GM18873 (cell line): ENCODE measurements around the gene ZSWIM4.
"Not testable (repeated sequence)": the region's sequence is repeated elsewhere in the genome, so short reads cannot be mapped to it uniquely, and the experiment has no call there.

ENCODE experiments used
- ATAC-seq: cut with Tn5 transposase; IDR thresholded peaks from one replicate; pipeline ENCODE4 v1.9.1; 2021; ENCODE audit warnings: mild to moderate bottlenecking, moderate library complexity, moderate number of reproducible peaks; ENCODE audit not compliant: unreplicated experiment, low FRiP score

The ZSWIM4 gene

DNA sequence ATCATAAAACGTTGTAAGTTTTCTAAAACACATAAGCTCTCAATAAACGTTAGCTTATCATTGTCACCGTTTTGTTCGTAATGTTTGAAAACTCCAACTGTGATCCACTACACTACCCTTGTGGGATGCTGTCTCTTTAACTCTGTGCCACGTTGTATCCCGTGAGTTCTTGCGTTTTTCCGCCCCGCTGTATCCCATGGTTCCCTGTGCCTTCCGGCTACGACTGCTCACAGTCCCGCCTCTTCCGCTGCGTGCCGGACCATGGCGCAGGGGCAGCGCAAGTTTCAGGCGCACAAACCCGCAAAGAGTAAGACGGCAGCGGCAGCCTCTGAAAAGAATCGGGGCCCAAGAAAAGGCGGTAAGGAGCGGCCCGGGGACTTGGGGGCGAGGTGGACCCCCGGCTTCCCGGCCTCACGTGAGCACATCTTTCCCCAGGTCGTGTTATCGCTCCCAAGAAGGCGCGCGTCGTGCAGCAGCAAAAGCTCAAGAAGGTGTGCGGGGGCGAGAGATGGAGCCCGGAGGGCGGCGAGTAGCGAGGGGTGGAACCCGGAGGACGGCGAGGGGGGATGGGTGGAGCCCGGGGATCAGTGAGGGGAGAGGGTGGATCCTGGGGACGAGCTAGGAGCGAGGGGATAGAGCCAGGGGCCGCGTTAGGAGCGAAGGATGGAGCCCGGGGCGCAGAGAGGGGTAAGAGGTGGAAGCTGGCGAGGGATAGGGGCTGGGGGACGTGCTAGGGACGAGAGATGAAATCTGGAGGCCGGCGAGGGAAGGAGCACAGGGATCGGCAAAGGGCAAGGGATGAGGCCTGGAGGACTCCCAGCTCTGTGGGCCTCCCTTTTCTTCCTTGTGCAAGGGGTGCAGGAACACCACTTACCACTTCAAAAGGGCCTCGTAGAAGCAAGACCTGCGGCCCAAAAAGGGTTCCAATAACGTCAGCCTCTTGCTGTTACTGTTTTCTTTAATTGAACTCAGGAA, 20.7 kb upstream of the ZSWIM4 start, which contains the start of gene C19orf53:
Gene C19orf53, plus strand, starts transcription at position 240 of the 975 bp plus-strand sequence. Its CDS starts 22 bp downstream, at position 262.
- ATAC-seq: peak; percentile 81

DNA sequence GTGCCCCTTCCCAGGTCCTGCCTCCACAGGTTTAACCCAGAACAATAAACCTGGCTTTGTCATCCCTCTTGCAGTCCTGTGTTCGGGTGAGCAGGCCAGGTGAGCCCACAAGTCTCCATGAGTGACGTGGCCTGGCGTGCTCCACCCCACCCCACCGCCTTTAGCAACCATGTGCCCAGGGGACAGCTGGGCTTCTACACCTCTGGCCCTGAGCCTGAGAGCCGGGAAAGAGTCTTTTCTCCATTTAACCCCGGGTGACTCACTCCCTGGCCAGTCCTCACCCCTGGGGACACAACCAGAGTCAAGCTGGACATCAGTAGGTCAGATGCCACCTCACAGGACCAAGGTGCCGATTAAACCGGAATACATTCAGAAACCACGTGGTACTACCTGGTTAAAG, 16.8 kb upstream of the ZSWIM4 start:
- no peak for ATAC-seq

DNA sequence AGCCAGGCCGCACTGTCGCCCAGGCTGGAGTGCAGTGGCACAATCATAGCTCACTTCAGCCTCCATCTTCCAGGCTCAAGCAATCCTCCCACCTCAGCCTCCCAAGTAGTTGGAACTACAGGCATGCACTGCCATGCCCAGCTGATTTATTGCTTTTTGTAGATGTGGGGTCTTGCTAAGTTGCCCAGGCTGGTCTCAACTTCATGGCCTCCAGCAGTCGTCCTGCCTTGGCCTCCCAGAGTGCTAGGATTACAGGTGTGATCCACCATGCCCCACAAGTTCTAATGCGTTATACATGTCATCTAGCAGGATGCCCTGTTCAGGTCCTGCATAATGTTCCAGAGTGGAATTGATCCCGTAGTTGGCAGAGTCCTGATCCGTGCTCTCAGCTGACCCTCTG, 16.4 kb upstream of the ZSWIM4 start:
- no peak for ATAC-seq

DNA sequence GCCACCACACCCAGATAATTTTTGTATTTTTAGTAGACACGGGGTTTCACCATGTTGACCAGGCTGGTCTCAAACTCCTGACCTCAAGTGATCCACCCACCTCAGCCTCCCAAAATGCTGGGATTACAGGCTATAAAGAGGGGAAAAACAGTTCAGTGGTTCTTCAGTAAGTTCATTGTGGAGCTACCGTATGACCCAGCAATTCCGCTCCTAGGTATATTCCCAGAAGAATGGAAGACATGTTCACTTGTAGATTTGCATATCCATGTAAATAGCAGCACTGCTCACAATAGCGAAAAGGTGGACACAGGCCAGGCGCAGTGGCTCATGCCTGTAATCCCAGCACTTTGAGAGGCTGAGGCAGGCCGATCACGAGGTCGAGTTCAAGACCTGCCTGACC, 15.4 kb upstream of the ZSWIM4 start:
- ATAC-seq: not testable (repeated sequence)

DNA sequence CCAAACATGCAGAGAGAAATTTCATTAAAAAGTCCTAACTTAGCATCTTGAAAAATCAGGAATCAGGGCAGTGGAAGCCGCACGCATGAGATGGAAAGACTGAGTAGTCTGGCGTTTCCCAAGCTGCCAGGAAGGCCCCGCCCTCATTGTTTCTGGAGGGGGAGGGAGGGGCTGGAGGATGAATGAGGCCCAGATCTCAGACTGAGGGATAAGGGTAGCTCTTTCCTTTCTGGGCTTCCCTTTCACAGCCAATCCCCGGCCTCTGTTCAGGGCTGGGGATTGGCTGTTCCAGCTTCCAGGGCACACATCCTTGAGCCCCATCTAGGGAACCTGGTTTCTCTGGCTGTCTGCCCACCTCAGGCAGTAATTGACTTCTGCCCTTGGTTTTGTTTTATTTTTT, 13.7 kb upstream of the ZSWIM4 start:
- ATAC-seq: no peak

DNA sequence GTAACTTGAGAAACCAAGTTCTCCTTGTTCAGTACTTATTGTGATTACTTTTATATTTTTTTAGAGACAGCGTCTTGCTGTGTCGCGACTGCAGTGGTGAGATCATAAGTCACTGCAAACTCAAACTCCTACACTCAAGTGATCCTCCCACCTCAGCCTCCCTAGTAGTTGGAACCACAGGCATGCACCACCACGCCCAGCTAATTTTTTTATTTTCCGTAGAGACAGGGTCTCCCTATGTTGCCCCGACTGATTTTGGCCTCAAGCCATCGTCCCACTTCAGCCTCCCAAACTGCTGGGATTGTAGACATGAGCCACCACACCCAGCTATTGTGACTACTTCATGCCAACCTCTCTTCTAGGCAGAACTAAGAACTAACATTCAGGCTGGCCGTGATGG, 12.7 kb upstream of the ZSWIM4 start:
- ATAC-seq: no peak

DNA sequence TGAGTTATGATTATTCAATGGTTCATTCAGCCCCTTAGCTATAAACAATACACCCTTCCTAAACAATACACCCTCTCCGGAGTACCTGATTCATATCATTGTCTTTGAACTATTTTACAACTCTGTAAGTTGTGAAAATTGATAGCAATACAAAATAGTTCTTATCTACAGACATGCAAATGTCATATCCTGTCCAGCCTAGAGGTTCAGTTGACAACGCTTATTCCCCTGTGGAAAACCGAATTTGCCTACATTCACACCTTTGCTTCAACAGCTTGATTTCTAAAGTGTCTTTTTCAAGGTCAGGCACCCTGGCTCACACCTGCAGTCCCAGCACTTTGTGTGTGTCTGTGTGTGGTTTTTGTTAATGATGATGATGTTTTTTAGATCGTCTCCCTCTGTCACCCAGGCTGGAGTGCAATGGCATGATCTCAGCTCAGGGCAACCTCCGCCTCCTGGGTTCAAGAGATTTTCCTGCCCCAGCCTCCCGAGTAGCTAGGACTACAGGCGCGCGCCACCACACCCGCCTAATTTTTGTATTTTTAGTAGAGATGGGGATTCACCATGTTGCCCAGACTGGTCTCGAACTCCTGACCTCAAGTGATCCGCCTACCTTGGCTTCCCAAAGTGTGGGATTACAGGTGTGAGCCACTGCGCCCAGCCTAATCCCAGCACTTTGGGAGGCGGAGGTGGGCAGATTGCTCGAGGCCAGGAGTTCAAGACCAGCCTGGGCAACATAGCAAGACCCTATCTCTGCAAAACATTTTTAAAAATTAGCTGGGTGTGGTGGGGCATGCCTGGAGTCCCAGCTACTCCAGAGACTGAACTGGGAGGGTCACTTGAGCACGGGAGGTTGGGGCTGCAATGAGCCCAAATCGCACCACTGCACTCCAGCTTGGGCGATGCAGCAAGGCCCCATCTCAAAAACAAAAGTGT, 11.4 kb upstream of the ZSWIM4 start:
- no peak for ATAC-seq

DNA sequence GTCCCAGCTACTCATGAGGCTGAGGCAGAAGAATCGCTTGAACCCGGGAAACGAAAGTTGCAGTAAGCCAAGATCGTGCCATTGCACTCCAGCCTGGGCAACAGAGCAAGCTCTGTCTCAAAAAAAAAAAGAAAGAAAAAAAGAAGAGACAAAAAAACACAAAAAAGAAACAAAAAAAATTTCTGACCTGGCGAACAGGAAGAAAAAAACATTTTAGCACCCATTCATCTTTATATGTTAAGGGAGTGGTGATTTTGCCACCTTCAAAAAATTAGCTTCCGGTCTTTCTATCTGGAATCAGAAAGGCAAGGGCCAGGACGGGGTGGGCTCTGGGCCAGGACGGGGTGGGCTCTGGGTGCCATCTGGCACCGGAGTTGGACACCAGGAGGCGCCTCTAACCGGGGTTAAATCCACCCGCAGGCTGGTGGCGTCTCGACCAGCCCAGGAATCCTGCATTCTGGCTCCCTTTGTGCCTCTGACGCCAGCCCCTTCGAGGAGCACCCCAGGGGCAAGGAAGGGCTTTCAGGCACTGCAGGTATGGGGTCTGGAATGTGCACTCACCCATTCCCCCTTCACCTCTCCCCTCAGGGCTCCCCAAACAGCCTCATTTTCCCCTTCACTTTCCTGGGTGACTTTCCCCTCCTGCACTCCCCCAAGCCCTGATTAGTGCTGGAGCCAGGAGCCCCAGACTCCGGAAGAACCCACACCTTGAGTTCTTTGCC, 10.4 kb upstream of the ZSWIM4 start:
- no peak for ATAC-seq

DNA sequence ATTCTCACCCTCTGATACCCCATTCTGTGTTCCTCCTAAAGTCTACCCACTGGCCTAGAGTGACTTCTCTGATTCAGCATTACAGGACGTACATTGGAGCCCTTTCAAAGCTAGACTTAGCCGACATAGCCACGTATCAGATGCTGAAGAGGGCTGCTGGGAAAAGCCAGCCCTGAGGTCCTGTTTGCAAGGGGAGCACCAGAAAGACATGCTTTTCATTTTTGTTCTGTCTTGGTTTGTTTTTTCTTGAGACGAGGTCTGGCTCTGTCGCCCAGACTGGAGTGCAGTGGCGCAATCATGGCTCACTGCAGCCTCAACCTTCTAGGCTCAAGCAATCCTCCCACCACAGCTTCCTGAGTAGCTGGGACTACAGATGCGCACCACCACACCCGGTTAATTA, 6.3 kb upstream of the ZSWIM4 start:
- no peak for ATAC-seq

DNA sequence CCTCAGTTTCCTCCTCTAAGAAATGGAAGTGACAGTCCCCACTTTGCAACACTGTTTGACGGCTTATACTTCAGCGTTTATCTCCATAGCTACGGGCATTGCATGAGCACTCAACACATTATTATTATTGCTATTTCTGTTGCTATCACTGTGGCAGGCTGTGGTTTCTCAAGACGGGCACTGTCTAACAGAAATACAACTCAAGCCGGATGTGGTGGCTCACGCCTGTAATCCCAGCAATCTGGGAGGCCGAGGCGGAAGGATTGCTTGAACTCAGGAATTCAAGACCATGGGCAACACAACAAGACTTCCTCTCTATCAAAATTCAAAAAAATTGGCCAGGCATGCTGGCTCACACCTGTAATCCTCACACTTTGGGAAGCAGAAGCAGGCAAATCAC, 4.9 kb upstream of the ZSWIM4 start:
- no peak for ATAC-seq

DNA sequence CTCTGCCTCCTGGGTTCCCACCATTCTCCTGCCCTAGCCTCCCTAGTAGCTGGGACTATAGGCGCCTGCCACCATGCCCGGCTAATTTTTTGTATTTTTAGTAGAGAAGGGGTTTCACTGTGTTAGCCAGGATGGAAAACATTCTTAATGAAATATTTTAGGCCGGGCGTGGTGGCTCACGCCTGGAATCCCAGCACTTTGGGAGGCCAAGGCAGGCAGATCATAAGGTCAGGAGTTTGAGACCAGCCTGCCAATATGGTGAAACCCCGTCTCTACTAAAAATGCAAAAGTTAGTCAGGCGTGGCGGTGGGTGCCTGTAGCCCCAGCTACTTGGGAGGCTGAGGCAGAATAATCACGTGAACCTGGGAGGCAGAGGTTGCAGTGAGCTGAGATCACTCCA, 1.9 kb upstream of the ZSWIM4 start:
- not testable (repeated sequence) for ATAC-seq

DNA sequence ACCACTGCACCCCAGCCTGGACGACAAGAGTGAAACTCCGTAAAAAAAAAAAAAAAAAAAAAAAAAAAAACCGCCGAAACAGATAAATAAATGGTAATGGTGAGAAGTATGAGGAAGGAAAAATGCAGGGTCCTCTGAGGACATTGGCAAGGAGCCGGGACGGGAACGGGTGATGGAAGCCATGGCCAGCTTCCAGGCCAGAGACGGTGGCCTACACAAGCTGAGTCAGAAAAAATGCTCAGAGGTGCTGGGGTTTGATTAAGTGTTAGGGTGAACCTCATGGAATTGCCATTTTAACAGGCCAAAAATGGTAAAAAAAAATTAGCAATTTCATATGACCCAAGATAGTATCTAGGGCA, 866 bp upstream of the ZSWIM4 start:
- no peak for ATAC-seq

DNA sequence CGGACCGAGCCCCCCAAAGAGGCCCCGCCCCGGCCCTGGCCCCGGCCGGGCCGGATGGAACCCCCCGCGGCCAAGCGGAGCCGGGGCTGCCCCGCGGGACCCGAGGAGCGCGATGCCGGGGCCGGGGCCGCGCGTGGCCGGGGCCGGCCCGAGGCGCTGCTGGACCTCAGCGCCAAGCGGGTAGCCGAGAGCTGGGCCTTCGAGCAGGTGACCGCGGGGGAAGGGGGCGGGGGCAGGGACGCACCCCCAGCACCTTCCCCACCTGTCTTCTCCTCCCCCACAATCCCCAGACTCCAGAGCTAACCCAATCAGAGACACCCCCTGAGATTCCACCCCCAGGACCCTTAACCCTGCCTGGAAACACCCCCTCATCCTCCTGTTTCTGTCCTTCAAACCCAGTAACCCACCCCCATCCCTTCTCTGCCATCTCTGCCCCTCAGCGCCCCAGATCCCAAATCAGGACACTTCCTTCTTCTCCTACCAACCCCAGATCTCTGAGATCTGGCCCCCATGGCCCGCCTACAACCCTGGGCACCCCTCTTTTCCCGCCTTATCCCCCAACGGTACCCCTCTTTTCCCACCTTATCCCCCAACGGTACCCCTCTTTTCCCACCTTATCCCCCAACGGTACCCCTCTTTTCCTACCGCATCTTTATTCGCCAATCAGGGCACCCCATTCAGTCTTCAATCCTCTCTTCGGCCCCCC, 505 bp downstream of the ZSWIM4 start:
- ATAC-seq: peak; percentile 20

DNA sequence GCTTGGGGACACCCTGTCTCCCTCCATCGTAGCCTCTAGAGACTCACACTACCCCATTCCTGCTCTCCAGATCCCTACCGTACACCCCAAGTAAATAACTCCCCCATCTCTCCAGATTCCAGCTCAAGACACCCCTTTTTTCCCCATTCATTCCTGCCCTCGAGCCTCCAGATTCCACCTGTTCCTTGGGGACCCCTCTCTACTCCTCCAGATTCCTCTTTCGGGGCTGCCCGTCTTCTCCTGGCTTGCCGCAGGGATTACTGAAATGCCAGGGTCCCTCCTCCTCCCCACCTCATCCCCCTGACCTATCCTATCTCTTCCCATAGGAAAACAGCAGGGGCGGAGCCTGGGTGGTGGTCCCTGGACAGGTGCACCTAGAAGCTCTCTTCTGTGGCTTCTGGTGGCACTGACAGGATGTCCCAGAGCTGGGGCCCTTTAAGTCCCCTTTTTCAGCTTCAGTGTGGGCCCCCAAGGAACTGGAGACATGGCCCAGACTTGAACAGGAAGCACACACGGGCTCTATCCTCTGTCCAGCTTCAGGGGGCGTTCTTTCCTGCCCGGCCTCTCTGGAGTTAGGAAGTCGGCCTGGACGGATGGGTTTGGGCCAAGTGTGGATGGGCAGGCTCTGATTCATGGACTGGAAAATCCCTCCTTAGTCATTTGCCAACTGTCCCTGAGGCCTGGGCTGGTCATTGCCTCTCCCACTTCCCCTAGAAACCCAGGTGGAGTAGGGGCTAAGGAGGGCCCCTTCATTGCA, 1.2 kb downstream of the ZSWIM4 start:
- ATAC-seq: no peak

DNA sequence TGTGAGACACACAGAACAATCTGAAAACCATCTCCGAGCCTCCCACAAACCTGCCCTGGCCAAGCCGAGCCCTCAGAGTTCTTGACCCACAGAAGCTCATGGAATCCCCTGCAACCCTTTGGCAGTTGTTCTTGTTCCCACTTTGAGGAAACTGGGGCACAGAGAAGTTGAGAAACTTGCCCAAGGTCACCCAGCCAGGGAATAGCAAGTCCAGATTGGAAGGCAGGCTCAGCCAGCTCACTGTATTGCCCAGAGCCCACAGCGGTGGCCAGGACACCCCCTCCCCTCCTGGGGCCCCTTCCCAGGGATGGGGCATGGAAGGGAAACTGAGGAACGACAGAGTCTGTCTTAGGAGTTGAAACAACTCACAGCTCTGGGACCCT, 1.8 kb downstream of the ZSWIM4 start:
- ATAC-seq: no peak

DNA sequence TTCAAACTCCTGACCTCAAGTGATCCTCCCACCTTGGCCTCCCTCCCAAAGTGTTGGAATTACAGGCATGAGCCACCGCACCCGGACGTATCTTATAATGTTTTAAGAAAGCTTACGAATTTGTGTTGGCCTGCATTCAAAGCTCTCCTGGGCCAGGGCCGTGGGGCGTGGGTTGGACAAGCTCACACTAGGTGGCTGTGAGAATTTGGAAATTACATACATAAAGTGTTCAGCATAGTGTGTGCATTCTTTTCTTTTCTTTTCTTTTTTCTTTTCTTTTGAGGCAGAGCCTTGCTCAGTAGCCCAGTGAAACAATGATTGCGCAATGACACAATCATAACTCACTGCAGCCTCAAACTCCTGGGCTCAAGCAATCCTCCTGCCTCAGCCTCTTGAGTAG, 2.6 kb downstream of the ZSWIM4 start:
- ATAC-seq: no peak

DNA sequence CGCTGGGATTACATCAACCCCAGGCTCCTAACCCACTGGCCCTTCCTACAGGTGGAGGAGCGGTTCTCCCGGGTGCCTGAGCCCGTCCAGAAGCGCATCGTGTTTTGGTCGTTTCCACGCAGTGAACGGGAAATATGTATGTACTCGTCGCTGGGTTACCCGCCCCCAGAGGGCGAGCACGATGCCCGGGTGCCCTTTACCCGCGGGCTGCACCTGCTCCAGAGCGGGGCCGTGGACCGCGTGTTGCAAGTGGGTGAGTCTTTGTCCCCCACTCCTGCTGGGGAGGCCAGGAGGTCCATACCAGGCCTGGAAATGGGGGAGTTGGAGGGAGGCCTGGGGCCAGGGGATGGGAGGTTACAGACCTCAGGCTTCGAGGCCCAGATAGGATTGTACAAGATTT, 4.4 kb downstream of the ZSWIM4 start:
- no peak for ATAC-seq

DNA sequence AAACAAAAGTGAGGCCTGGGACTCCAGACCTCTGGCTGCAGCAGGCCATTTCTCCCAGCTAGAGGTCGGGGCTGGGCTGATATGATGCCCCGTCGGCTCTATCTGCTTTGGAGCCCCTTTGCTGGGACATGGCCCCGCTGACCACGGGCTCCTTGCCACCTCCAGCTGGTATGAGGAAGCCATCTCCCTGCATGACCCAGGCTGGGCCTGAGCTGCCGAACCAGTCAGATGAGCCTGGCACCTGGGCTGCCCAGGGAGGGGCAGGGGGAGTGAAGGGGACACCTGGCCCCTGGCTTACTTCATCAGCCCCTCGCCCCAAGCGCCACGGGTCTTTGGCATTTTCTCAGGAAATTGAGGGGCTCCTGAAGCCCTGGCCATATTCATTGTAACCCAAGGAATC, 7.8 kb downstream of the ZSWIM4 start:
- no peak for ATAC-seq
